Gastrocnemius medialis (tissue), 4 donors: ENCODE data around the gene CD151.

Experiments
- POLR2A ChIP-seq, 2 donors: fragments of 450-650 bp; IDR thresholded peaks; one replicate each; pipeline ENCODE4 v1.6.1; 2017; ENCODE audit warnings: antibody characterized with exemption in 2 of 2, mild to moderate bottlenecking in 2 of 2, moderate library complexity in 2 of 2
- TF ChIP-seq, protein P1 (sequence below), 5 experiments: fragments of 450-650 bp in 3 of 5; fragments of 200-600 bp in 2 of 5; sonication (generic) in 2 of 5; IDR thresholded peaks in 4 of 5; conservative IDR thresholded peaks in 1 of 5; 1 replicate in 4 of 5; 2 replicates in 1 of 5; pipeline ENCODE4 v1.5.1; 2016 to 2019; ENCODE audit warnings: antibody characterized with exemption in 5 of 5, mild to moderate bottlenecking in 3 of 5, moderate library complexity in 3 of 5

GRCh38 chr11:873706-874105 is 41.0 kb downstream of the CD151 start:
- TF ChIP-seq, protein P1, sequence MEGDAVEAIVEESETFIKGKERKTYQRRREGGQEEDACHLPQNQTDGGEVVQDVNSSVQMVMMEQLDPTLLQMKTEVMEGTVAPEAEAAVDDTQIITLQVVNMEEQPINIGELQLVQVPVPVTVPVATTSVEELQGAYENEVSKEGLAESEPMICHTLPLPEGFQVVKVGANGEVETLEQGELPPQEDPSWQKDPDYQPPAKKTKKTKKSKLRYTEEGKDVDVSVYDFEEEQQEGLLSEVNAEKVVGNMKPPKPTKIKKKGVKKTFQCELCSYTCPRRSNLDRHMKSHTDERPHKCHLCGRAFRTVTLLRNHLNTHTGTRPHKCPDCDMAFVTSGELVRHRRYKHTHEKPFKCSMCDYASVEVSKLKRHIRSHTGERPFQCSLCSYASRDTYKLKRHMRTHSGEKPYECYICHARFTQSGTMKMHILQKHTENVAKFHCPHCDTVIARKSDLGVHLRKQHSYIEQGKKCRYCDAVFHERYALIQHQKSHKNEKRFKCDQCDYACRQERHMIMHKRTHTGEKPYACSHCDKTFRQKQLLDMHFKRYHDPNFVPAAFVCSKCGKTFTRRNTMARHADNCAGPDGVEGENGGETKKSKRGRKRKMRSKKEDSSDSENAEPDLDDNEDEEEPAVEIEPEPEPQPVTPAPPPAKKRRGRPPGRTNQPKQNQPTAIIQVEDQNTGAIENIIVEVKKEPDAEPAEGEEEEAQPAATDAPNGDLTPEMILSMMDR (IDR thresholded peaks at IDR 0.05 in 4 of 5, conservative IDR thresholded peaks at IDR 0.05 in 1 of 5): no peak
- no peak for TF ChIP-seq POLR2A (IDR thresholded peaks at IDR 0.05)
